Measurements from ENCODE around the gene SBF2. TPM values are rescaled to one million over a fixed set of nuclear protein-coding genes. Genes with fewer than 3 reads are reported as not detected.

The SBF2 gene
- total RNA-seq, 1 experiment from 2014 or later = 30.2 TPM

DNA sequence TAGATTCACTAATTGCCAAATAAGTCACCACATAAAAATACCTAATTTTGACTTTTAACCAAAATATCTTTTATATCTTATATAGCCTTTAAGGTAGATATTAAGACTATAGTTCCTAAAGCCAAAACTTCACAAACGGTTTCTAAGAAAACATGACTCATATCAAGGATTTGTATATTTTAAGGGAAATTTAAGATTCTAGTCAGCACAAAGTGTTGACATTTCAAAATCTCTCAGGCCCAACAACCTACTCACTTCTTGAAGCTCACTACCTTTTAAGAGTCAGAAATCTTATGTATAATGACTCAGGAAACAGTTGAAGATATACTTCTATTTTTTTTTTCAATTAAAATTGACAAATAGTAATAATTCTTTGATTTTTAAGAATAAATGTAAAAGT lies 221.9 kb downstream of the SBF2 start:
- Histone ChIP-seq H3K23me2 (ENCODE audit: insufficient read length, low read depth, low read length, poor library complexity, severe bottlenecking) (no peaks in the 10 kb centered on the region), H3K18ac (ENCODE audit: insufficient read length, low read depth, low read length) (no peak overlapping the region), H3K23ac (ENCODE audit: insufficient read length, low read depth, low read length) (no peak overlapping the region), H3K4ac (ENCODE audit: low read depth, low read length) (no peak overlapping the region), H3K4me1 (ENCODE audit: insufficient read depth, low read length) (no peaks in the 10 kb centered on the region; the same call in 1 of the 2 replicates), H3K9ac (ENCODE audit: extremely low read depth, insufficient read length, low read length) (no peak overlapping the region), H3K56ac (ENCODE audit: insufficient read length, low read depth, low read length) (no peak overlapping the region), H2AK5ac (ENCODE audit: insufficient read length, low read length) (no peak overlapping the region), H4K91ac (ENCODE audit: insufficient read length, low read depth, low read length) (no peak overlapping the region), H2AFZ (ENCODE audit: low read length) (no peak overlapping the region), H3K79me2 (ENCODE audit: insufficient read depth, low read length) (no peaks in the 10 kb centered on the region), H2BK20ac (ENCODE audit: low read depth, low read length, poor library complexity, severe bottlenecking) (no peak overlapping the region), H2BK120ac (ENCODE audit: low read depth, low read length, poor library complexity, severe bottlenecking) (no peak overlapping the region), H2BK12ac (ENCODE audit: insufficient read length, low read depth, low read length) (no peak overlapping the region), H4K20me1 (ENCODE audit: control insufficient read depth, insufficient read depth, insufficient read length) (no peaks in the 10 kb centered on the region), H3K79me1 (ENCODE audit: insufficient read depth, low read depth, low read length, poor library complexity, severe bottlenecking) (no peaks in the 10 kb centered on the region), H3K9me3 (ENCODE audit: control insufficient read depth, low read depth, low read length) (no peaks in the 10 kb centered on the region), H3K27me3 (ENCODE audit: insufficient read depth, low read length) (no peaks in the 10 kb centered on the region), H4K8ac (replicated peaks; ENCODE audit: insufficient read length, low read depth, low read length) (no peak overlapping the region), H4K5ac (ENCODE audit: insufficient read length, low read depth, low read length) (no peak overlapping the region), H3T11ph (ENCODE audit: low read length) (no peak overlapping the region), H3K27ac (ENCODE audit: insufficient read length, low read depth, low read length) (no peak overlapping the region), H3K14ac (ENCODE audit: insufficient read depth, low read length) (no peak overlapping the region), H2BK15ac (ENCODE audit: low read depth, low read length) (no peak overlapping the region), H2BK5ac (ENCODE audit: insufficient read length, low read length) (no peak overlapping the region), H3K4me2 (ENCODE audit: insufficient read depth, insufficient read length, low read length) (no peak overlapping the region)
- no peak for TF ChIP-seq CTCF (conservative IDR thresholded peaks at IDR 0.05)
- Mint-ChIP-seq H3K4me3 (no peak overlapping the region), H3K36me3 (ENCODE audit: insufficient read depth in 1 of 3, low read depth in 3 of 3) (peaks cover 7 to 10% (median 9%) of the 10 kb centered on the region in 3 experiments; a peak in 6 of 7 replicates), H3K27ac (no peak overlapping the region), H3K27me3 (ENCODE audit: low read depth) (no peaks in the 10 kb centered on the region), H3K9me3 (peaks cover 6 to 9% of the 10 kb centered on the region in 2 experiments; a peak in 4 of 5 replicates), H3K4me1 (peaks cover 17 to 23% of the 10 kb centered on the region in 2 experiments)
- no CpG with 5 or more reads among the region's 1 CpG for WGBS (ENCODE audit: extremely low coverage, insufficient read length, low lambda C conversion rate)
- no peak for DNase-seq

Data from H9 (cell line).